Activated CD8-positive, alpha-beta T cell treated with anti-CD3 and anti-CD28 coated beads, Interleukin-2, amount 10 ng/mL, durations not matched to agents 7 days and 5 days (primary cell): ENCODE data around the gene SHISAL1. TPM values are rescaled to one million over a fixed set of nuclear protein-coding genes. Genes with fewer than 3 reads are reported as not detected.

Source experiments
- ATAC-seq: fragments of 150-1000 bp; cut with Tn5 transposase; one replicate; pipeline ENCODE4 v1.10.0; 2021; ENCODE audit warnings: moderate library complexity
- CTCF ChIA-PET: fragments of 350-600 bp; sonication (Branson Sonifier 250); formaldehyde crosslinking; loops from one replicate; lab custom pipeline; 2021; ENCODE audit warnings: antibody characterized with exemption; lab: Charles Lee
- POLR2A ChIA-PET: fragments of 350-600 bp; sonication (Branson Sonifier 250); formaldehyde crosslinking; loops from one replicate; lab custom pipeline; 2021; ENCODE audit warnings: antibody characterized with exemption; lab: Charles Lee
- DNase-seq: peaks from one replicate; pipeline ENCODE4 v3.0.0-alpha.2; 2020
- H3K27ac Mint-ChIP-seq: one replicate; pipeline ENCODE4 v1.8.0; 2021; ENCODE audit warnings: mild to moderate bottlenecking, mixed read lengths
- H3K27me3 Mint-ChIP-seq: one replicate; pipeline ENCODE4 v1.8.0; 2021; ENCODE audit warnings: low read depth, mixed read lengths
- H3K36me3 Mint-ChIP-seq: one replicate; pipeline ENCODE4 v1.8.0; 2021; ENCODE audit warnings: low read depth, mixed read lengths
- H3K4me1 Mint-ChIP-seq: one replicate; pipeline ENCODE4 v1.8.0; 2021; ENCODE audit warnings: low read depth, mixed read lengths
- H3K4me3 Mint-ChIP-seq: one replicate; pipeline ENCODE4 v1.8.0; 2021; ENCODE audit warnings: mild to moderate bottlenecking, mixed read lengths
- H3K9me3 Mint-ChIP-seq: one replicate; pipeline ENCODE4 v1.8.0; 2022; ENCODE audit warnings: mixed read lengths; ENCODE audit not compliant: insufficient read depth
- total RNA-seq, 2 experiments: library from RNA; stranded (reverse); gene quantifications; one replicate each; pipeline ENCODE4 v1.2.3, GENCODE V29; 2021

Gene SHISAL1
- total RNA-seq, 2 experiments from 2014 or later: not detected

- CTCF ChIA-PET: no interaction called here
- no peak for ATAC-seq
- no peak for DNase-seq
- Mint-ChIP-seq H3K36me3 (no peaks in the 10 kb centered on the region), H3K27me3 (no peaks in the 10 kb centered on the region), H3K9me3 (no peaks in the 10 kb centered on the region), H3K27ac (no peak overlapping the region), H3K4me1 (no peaks in the 10 kb centered on the region), H3K4me3 (no peak overlapping the region)
- POLR2A ChIA-PET: interaction anchor here (1.1 kb wide), 1 partner anchor 31 kb away, joined by 3 read pairs; no protein-coding TSS in a partner anchor
These were observed 27.8 kb upstream of the SHISAL1 start for GRCh38 chr22:44340271-44341239.

GRCh38 chr22:44338906-44339305 is 26.2 kb upstream of the SHISAL1 start:
- CTCF ChIA-PET: no interaction called here
- no peak overlapping the region for H3K4me3 Mint-ChIP-seq

GRCh38 chr22:44338177-44338810 is 25.5 kb upstream of the SHISAL1 start:
- no peak for DNase-seq
- POLR2A ChIA-PET: no interaction called here
- Mint-ChIP-seq H3K9me3 (no peaks in the 10 kb centered on the region), H3K4me1 (no peaks in the 10 kb centered on the region), H3K27me3 (no peaks in the 10 kb centered on the region), H3K36me3 (no peaks in the 10 kb centered on the region), H3K4me3 (no peak overlapping the region), H3K27ac (no peak overlapping the region)
- no peak for ATAC-seq
- CTCF ChIA-PET: interaction anchor here (0.6 to 1.3 kb wide), 2 partner anchors 121 to 345 kb away, joined by 3 read pairs; no protein-coding TSS in a partner anchor

More at GRCh38 chr22:44338906-44339305, 26.2 kb upstream of the SHISAL1 start:
- no peaks in the 10 kb centered on the region for H3K27me3 Mint-ChIP-seq
- no peaks in the 10 kb centered on the region for H3K9me3 Mint-ChIP-seq
- no peak overlapping the region for H3K27ac Mint-ChIP-seq
- ATAC-seq (no peak), DNase-seq (no peak)
- POLR2A ChIA-PET: no interaction called here
- no peaks in the 10 kb centered on the region for H3K4me1 Mint-ChIP-seq
- H3K36me3 Mint-ChIP-seq: no peaks in the 10 kb centered on the region

GRCh38 chr22:44337678-44338004 is 24.9 kb upstream of the SHISAL1 start:
- POLR2A ChIA-PET: no interaction called here
- no peak overlapping the region for H3K27ac Mint-ChIP-seq
- CTCF ChIA-PET: interaction anchor here (0.6 to 1.3 kb wide), 2 partner anchors 120 to 344 kb away, joined by 3 read pairs; no protein-coding TSS in a partner anchor
- no peaks in the 10 kb centered on the region for H3K4me1 Mint-ChIP-seq
- peaks cover 4% of the 10 kb centered on the region for H3K27me3 Mint-ChIP-seq
- H3K36me3 Mint-ChIP-seq: no peaks in the 10 kb centered on the region
- no peak for DNase-seq
- no peaks in the 10 kb centered on the region for H3K9me3 Mint-ChIP-seq
- H3K4me3 Mint-ChIP-seq: no peak overlapping the region
- no peak for ATAC-seq

GRCh38 chr22:44336962-44337677 is 24.4 kb upstream of the SHISAL1 start:
- no peaks in the 10 kb centered on the region for H3K36me3 Mint-ChIP-seq
- no peak overlapping the region for H3K27ac Mint-ChIP-seq
- ChIA-PET POLR2A (no interaction called here), CTCF (interaction anchor here (1.3 kb wide), 1 partner anchor 344 kb away, joined by 3 read pairs; no protein-coding TSS in a partner anchor)
- no peak for ATAC-seq
- H3K4me1 Mint-ChIP-seq: peaks cover 2% of the 10 kb centered on the region
- H3K27me3 Mint-ChIP-seq: peaks cover 8% of the 10 kb centered on the region
- H3K9me3 Mint-ChIP-seq: no peaks in the 10 kb centered on the region
- H3K4me3 Mint-ChIP-seq: no peak overlapping the region
- no peak for DNase-seq

GRCh38 chr22:44335903-44336803 is 23.4 kb upstream of the SHISAL1 start:
- Mint-ChIP-seq H3K4me3 (no peak overlapping the region), H3K36me3 (no peaks in the 10 kb centered on the region), H3K4me1 (peaks cover 5% of the 10 kb centered on the region), H3K9me3 (no peaks in the 10 kb centered on the region), H3K27me3 (peaks cover 11% of the 10 kb centered on the region), H3K27ac (no peak overlapping the region)
- ChIA-PET POLR2A (no interaction called here), CTCF (no interaction called here)
- no peak for DNase-seq
- peak; percentile 50 for ATAC-seq

GRCh38 chr22:44335066-44335839 is 22.5 kb upstream of the SHISAL1 start:
- Mint-ChIP-seq H3K9me3 (no peaks in the 10 kb centered on the region), H3K4me3 (no peak overlapping the region), H3K27me3 (peaks cover 15% of the 10 kb centered on the region), H3K4me1 (peaks cover 7% of the 10 kb centered on the region), H3K36me3 (no peaks in the 10 kb centered on the region), H3K27ac (no peak overlapping the region)
- no peak for DNase-seq
- ChIA-PET POLR2A (no interaction called here), CTCF (no interaction called here)
- no peak for ATAC-seq

GRCh38 chr22:44333847-44334635 is 21.3 kb upstream of the SHISAL1 start:
- CTCF ChIA-PET: no interaction called here
- Mint-ChIP-seq H3K27me3 (peaks cover 28% of the 10 kb centered on the region), H3K4me1 (peaks cover 20% of the 10 kb centered on the region)

GRCh38 chr22:44332946-44333345 is 20.2 kb upstream of the SHISAL1 start:
- H3K27ac Mint-ChIP-seq: no peak overlapping the region
- ATAC-seq (no peak), DNase-seq (no peak)
- POLR2A ChIA-PET: no interaction called here
- peaks cover 34% of the 10 kb centered on the region for H3K27me3 Mint-ChIP-seq
- H3K4me1 Mint-ChIP-seq: peaks cover 25% of the 10 kb centered on the region
- no peaks in the 10 kb centered on the region for H3K36me3 Mint-ChIP-seq
- no peak overlapping the region for H3K4me3 Mint-ChIP-seq
- CTCF ChIA-PET: interaction anchor here (0.8 kb wide), 1 partner anchor 232 kb away, joined by 3 read pairs; no protein-coding TSS in a partner anchor
- no peaks in the 10 kb centered on the region for H3K9me3 Mint-ChIP-seq

More at GRCh38 chr22:44333847-44334635, 21.3 kb upstream of the SHISAL1 start:
- ATAC-seq (no peak), DNase-seq (no peak)
- Mint-ChIP-seq H3K9me3 (no peaks in the 10 kb centered on the region), H3K36me3 (no peaks in the 10 kb centered on the region), H3K4me3 (no peak overlapping the region), H3K27ac (no peak overlapping the region)
- POLR2A ChIA-PET: no interaction called here
